GM12875 (cell line): Measurements from ENCODE around the gene AGMO.
"Not testable (repeated sequence)": the region's sequence is repeated elsewhere in the genome, so short reads cannot be mapped to it uniquely, and the experiment has no call there.

Source experiments
- H3K4me3 ChIP-seq: one replicate; pipeline ENCODE4 v1.5.1; 2011; ENCODE audit warnings: low read depth, low read length, control low read depth
- TF ChIP-seq, protein P1 (sequence below): IDR thresholded peaks from 2 replicates; pipeline ENCODE4 v1.5.1; 2011; ENCODE audit warnings: low read depth, mild to moderate bottlenecking, control low read depth, inconsistent platforms, low read length, moderate library complexity, borderline replicate concordance; ENCODE audit not compliant: insufficient read depth

The AGMO gene

DNA sequence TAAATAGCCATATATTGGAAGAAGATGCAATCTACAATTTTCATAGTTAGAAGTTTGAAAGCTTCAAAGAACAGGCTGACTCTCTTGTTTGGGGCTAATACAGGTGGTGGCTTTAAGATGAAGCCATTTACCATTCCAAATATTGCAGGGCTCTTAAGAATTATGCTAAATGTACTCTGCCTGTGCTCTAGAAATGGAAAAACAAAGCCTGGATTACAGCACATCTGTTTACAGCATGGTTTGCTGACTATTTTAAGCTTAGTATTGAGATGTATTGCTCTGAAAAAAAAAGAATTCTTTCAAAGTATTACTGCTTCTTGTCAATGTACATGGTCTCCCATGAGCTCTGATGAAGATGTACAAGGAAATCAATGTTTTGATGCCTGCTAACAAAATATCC is 34.2 kb downstream of the AGMO start:
- TF ChIP-seq, protein P1, sequence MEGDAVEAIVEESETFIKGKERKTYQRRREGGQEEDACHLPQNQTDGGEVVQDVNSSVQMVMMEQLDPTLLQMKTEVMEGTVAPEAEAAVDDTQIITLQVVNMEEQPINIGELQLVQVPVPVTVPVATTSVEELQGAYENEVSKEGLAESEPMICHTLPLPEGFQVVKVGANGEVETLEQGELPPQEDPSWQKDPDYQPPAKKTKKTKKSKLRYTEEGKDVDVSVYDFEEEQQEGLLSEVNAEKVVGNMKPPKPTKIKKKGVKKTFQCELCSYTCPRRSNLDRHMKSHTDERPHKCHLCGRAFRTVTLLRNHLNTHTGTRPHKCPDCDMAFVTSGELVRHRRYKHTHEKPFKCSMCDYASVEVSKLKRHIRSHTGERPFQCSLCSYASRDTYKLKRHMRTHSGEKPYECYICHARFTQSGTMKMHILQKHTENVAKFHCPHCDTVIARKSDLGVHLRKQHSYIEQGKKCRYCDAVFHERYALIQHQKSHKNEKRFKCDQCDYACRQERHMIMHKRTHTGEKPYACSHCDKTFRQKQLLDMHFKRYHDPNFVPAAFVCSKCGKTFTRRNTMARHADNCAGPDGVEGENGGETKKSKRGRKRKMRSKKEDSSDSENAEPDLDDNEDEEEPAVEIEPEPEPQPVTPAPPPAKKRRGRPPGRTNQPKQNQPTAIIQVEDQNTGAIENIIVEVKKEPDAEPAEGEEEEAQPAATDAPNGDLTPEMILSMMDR: no peak
- H3K4me3 ChIP-seq: no peak overlapping the region

DNA sequence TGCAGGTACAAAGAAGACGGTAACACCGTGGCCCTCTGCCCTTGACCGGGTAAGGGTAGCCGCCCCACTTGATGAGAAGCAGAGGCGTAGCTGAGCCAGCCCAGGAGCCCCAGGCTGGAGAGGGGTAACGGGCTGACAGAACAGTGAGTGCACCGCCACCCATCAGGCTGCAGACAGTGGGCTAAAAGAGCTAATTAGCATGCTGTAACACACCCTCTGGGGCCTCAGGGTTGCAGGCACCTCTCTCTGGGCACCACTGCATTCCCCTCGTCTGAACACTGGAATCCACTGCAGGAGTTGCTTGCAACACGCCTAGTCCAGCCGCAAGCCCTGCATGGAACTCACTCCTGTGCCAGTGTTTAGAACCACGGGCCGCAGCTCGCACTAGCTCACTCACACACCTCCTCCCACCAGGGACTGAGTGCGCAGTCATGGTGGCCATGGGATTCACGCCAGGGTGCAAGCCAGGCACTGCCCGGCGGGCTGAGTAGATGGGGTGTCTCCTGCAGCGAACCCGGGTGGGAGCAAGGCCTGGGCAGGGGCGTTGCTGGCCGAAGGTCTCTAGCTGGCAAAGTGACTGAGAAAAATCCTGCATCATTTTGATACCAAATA is 36.1 kb downstream of the AGMO start:
- TF ChIP-seq, protein P1: no peak
- H3K4me3 ChIP-seq: no peak overlapping the region

DNA sequence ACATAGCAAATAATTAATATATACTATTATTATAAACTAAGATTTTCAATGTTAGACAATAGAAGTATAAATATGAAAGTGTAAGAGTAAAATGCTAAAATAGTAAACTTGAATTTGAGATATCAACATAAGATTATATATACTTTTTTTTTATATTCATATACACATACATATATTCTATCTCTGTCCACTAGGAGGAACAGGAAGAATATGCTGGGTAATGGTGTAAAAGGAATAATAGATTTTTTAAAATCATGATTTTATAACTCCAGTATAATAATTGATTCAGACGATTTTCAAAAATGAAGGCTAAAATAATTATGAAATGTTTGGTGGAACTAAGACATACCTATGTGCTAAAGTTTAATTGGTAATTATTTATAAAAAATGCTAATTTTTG is 37.7 kb downstream of the AGMO start:
- TF ChIP-seq, protein P1: no peak
- no peak overlapping the region for H3K4me3 ChIP-seq

DNA sequence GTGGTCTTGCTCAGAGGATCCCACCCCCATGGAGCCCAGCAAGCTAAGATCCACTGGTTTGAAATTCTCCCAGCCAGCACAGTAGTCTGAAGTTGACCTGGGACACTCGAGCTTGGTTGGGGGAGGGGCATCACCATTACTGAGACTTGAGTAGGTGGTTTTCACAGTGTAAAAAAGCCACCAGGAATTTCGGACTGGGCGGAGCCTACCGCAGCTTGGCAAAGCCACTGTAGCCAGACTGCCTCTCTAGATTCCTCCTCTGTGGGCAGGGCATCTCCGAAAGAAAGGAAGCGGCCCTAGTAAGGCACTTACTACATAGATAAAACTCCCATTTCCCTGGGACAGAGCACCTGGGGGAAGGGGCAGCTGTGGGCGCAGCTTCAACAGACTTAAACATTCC is 44.0 kb downstream of the AGMO start:
- H3K4me3 ChIP-seq: not testable (repeated sequence)

DNA sequence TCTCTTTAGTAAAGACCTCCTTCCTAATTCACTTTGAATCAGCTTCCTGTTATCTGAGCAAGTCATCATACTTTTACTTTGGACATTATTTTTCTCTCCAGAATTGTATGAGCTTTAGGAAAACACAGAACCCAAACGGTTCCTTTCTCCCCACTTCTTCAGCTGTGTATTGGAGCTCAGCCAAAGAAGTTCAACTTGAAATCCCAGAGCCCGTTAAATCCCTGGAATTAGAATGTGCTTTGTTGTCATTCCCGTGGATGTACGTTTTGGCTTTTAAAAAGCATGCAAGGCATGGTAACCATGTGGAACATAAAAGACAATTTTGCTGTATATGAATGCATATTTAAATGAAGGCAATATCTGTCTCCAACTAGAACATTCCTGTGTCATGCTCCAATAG is 46.6 kb downstream of the AGMO start:
- no peak overlapping the region for H3K4me3 ChIP-seq
- TF ChIP-seq, protein P1: no peak

DNA sequence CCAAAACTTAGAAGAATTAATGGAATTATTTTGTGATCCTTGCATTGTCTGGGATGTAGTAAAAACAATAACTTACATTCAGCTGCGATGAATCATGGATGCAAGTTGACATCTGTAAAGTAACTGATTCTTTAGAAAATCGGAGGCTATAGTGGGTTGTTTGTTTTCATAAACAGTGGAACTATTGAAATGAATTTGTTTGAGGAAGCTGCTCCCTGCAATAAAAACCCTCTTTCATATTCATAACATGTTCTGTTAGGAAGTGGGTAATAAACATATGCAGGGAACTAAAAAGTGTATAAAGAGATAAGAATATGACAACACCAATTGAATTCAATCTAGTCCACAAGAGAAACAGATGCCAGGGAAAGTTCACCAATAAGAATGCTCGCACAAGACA is 53.6 kb downstream of the AGMO start:
- TF ChIP-seq, protein P1: no peak
- no peak overlapping the region for H3K4me3 ChIP-seq

DNA sequence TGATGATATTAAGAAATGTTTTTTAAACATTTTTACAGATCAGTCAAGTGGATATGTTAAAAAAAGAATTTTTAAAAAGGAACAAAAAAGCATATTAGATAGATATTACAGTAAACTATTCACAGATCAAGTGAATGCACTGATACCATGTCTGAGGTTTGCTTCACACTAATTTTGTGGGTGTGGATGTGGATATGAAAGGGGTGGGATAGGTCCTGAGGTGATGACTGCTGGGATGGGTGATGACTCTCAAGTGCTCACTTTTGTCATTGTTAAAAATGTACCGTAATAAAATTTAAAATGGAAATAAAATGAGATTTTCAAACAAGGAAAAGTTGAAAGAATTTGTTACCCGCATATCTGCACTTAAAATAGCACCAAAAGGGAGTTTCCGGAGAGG is 54.1 kb downstream of the AGMO start:
- H3K4me3 ChIP-seq: no peak overlapping the region
- TF ChIP-seq, protein P1: no peak

DNA sequence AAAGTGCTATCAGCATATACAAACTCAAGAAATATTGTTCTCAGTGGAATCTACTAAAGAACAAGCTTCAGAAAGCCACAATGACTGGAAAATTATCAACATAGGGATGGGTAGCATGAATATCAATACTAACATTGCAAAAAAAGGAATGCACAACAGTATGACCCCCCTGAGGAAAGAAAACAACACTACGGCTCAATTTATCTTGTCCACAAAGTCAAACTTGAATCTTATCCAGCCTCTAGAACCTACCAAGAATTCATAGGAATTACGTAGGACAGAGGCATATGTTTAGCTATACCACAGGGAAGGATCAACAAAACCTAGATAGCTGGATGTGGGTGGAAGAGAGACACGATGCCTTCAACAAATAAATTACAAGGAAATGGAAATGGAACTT is 54.6 kb downstream of the AGMO start:
- TF ChIP-seq, protein P1: no peak
- no peak overlapping the region for H3K4me3 ChIP-seq
